Breast epithelium (tissue), 4 donors: ENCODE results near the gene TSFM. TPM values are rescaled to one million over a fixed set of nuclear protein-coding genes. Genes with fewer than 3 reads are reported as not detected.
A peak's percentile ranks its signal among the peaks of the same experiment; 100 is the strongest.

Experiments used
- DNase-seq, 2 donors: peaks; one replicate each; pipeline ENCODE4 v3.0.0-alpha.2; 2019; ENCODE audit warnings: low spot score in 2 of 2
- H3K27ac ChIP-seq, 2 donors: fragments of 200-600 bp; sonication (generic) in 1 of 2; one replicate each; pipeline ENCODE4 v1.5.1; 2016 to 2019; ENCODE audit warnings: mild to moderate bottlenecking in 1 of 2
- H3K27me3 ChIP-seq, 2 donors: fragments of 200-600 bp; sonication (generic) in 1 of 2; one replicate each; pipeline versions ENCODE4 v1.5.1 to v1.6.0; 2017 to 2019; ENCODE audit warnings: control low read depth in 1 of 2, mild to moderate bottlenecking in 1 of 2
- H3K36me3 ChIP-seq: fragments of 200-600 bp; one replicate; pipeline ENCODE4 v1.5.1; 2019
- H3K4me1 ChIP-seq, 2 donors: fragments of 200-600 bp; sonication (generic); one replicate each; pipeline ENCODE4 v1.5.1; 2016 to 2019; ENCODE audit warnings: control low read depth in 1 of 2
- H3K4me3 ChIP-seq, 3 donors: fragments of 200-600 bp; sonication (generic); 1 replicate in 2 of 3; 2 replicates in 1 of 3; pipeline ENCODE4 v1.5.1; 2016 to 2019; ENCODE audit warnings: mild to moderate bottlenecking in 3 of 3, moderate library complexity in 2 of 3
- H3K9me3 ChIP-seq, 2 donors: fragments of 200-600 bp; sonication (generic) in 1 of 2; one replicate each; pipeline ENCODE4 v1.5.1; 2016 to 2019; ENCODE audit warnings: control low read depth in 1 of 2
- CTCF ChIP-seq, 3 donors: fragments of 450-650 bp; IDR thresholded peaks; one replicate each; pipeline ENCODE4 v1.5.1; 2016 to 2017; ENCODE audit warnings: antibody characterized with exemption in 3 of 3, mild to moderate bottlenecking in 3 of 3, moderate library complexity in 3 of 3
- POLR2A ChIP-seq: fragments of 450-650 bp; IDR thresholded peaks from one replicate; pipeline ENCODE4 v1.6.1; 2016; ENCODE audit warnings: antibody characterized with exemption, mild to moderate bottlenecking, moderate library complexity
- POLR2AphosphoS5 ChIP-seq, 3 donors: sonication (generic); formaldehyde crosslinking; IDR thresholded peaks; one replicate each; pipeline ENCODE4 v1.6.1; 2017; ENCODE audit warnings: antibody characterized with exemption in 3 of 3
- intact Hi-C: fragments of 100-400 bp; cut with DNase I; formaldehyde crosslinking; loops from one replicate; pipeline ENCODE4 v1.15.1; 2023; ENCODE audit warnings: low total_unique reads
- total RNA-seq, 3 donors: library from RNA; depleted of rRNA; stranded (reverse); fragments of >200 nt; gene quantifications; one replicate each; pipeline ENCODE4 v1.1.0, GENCODE V29; 2016

Gene TSFM
- total RNA-seq, 3 donors from 2014 or later, result 17.9 to 30.8 (median 27.2) TPM

- intact Hi-C loops, result no loop called here
- Histone ChIP-seq H3K9me3 (no peaks in the 10 kb centered on the region), H3K4me3 (peak overlapping the region in 1 of 3 donors; percentile 6), H3K4me1 (peaks cover 13 to 47% of the 10 kb centered on the region in 2 donors), H3K36me3 (peaks cover 1% of the 10 kb centered on the region), H3K27me3 (no peaks in the 10 kb centered on the region), H3K27ac (peak overlapping the region; percentile 57 to 68)
- TF ChIP-seq POLR2A, result no peak
- TF ChIP-seq POLR2AphosphoS5 (IDR thresholded peaks at IDR 0.05), result no peak
- TF ChIP-seq CTCF (IDR thresholded peaks at IDR 0.05), result no peak
- DNase-seq, result no peak
These were observed 50.4 kb downstream of the TSFM start for GRCh38 chr12:57832966-57833365.

DNA sequence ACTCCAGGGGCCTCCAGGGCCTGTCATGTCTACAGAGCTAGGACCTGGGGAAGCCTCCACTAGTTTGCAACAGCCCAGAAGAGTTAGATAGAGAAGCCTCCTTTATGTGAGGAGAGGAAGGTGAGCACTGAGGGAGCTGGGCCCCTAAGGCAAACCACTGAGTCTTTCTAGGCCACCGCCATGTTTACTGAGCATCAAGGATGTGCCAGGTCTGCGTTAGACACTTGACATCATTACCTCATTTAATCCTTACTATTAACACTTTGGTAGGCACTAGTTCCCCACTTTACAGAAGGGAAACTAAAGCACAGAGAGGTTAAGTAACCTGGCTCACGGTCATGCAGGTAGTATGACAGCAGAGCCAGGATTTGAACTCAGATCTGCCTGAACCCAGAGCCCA lies 51.1 kb downstream of the TSFM start:
- H3K27ac ChIP-seq, result peak overlapping the region; percentile 57 to 68
- no peaks in the 10 kb centered on the region for H3K9me3 ChIP-seq
- no peak for DNase-seq
- no peaks in the 10 kb centered on the region for H3K36me3 ChIP-seq
- H3K27me3 ChIP-seq, result no peaks in the 10 kb centered on the region
- peaks cover 18 to 54% of the 10 kb centered on the region in 2 donors for H3K4me1 ChIP-seq
- peak overlapping the region in 1 of 3 donors; percentile 6 for H3K4me3 ChIP-seq
- no peak for TF ChIP-seq CTCF (IDR thresholded peaks at IDR 0.05)
- no peak for TF ChIP-seq POLR2AphosphoS5 (IDR thresholded peaks at IDR 0.05)
- no peak for TF ChIP-seq POLR2A
- intact Hi-C loops, result no loop called here

DNA sequence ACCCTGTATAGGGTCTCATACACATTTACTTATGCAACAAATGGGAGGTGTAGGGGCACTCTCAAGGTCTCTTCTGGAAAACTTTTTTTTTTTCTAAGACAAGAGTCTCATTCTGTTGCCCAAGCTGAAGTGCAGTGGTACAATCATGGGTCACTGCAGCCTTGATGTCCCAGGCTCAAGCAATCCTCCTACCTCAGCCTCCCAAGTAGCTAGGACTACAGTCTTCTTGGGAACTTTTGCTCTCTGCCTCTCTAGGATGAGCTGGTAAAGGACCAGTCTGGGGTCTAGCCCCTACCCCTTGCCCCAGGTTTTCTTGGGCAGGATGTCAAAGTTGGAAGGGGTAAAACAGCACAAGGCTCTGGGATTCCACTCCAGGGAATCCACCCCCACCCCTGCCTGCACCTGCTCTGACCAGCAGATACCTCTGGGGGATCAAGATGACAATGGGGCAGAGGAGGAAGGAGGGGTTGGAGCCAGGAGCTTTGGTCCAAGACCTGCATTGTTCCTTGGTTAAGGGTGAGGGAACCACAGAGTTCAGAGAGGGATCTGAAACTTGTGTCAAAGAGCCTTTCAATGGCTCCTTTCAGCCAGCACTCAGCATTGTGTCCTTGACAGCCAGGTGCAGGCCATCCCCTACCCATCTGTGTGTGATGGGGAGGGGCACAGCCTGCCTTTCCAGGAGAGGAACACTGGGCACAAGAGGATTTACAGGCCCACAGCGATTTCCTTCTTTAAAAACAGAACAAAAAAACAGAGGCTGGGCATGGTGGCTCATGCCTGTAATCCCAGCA lies 51.7 kb downstream of the TSFM start:
- TF ChIP-seq CTCF (IDR thresholded peaks at IDR 0.05), result no peak
- no peak for TF ChIP-seq POLR2AphosphoS5 (IDR thresholded peaks at IDR 0.05)
- no peak for TF ChIP-seq POLR2A
- Histone ChIP-seq H3K9me3 (no peaks in the 10 kb centered on the region), H3K4me3 (peak overlapping the region in 1 of 3 donors; percentile 20), H3K4me1 (peaks cover 18 to 60% of the 10 kb centered on the region in 2 donors), H3K27ac (peak overlapping the region; percentile 57 to 68), H3K27me3 (no peaks in the 10 kb centered on the region), H3K36me3 (no peaks in the 10 kb centered on the region)
- no peak for DNase-seq
- intact Hi-C loops, result no loop called here

GRCh38 chr12:57835366-57836288 lies 53.0 kb downstream of the TSFM start:
- no peak for DNase-seq
- Histone ChIP-seq H3K36me3 (no peaks in the 10 kb centered on the region), H3K27ac (peak overlapping the region; percentile 62 to 71), H3K4me3 (peak overlapping the region in 2 of 3 donors; percentile 7 to 80), H3K9me3 (no peaks in the 10 kb centered on the region), H3K27me3 (no peaks in the 10 kb centered on the region), H3K4me1 (peaks cover 30 to 74% of the 10 kb centered on the region in 2 donors)
- TF ChIP-seq CTCF (IDR thresholded peaks at IDR 0.05) (no peak), POLR2AphosphoS5 (IDR thresholded peaks at IDR 0.05) (no peak)
- intact Hi-C loops, result loop anchor here (5.0 kb wide), 1 partner anchor 62 kb away; no protein-coding TSS in a partner anchor
